ENCODE data around the gene ZNF839. TPM values are rescaled to one million over a fixed set of nuclear protein-coding genes. Genes with fewer than 3 reads are reported as not detected.

The ZNF839 gene
- total and polyA plus RNA-seq, 12 donors, result 3.8 to 13.4 (median 8.4) TPM

DNA sequence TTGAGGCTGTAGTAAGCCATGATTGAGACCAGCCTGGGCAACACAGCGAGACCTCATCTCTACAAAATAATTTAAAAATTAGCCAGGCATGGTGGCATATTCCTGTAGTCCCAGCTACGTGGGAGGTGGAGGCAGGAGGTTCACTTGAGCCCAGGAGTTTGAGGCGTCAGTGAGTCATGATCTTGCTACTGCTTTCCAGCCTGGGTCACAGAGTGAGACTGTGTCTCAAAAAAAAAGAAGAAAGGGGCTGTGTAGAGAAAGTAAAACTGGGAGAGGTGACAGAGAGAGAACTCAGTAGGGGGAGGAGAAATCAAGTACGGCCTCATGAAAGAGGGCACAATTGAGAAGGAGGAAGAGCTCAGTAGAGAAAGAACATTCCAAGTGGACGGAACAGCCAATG, 55.6 kb downstream of the ZNF839 start:
- no peak overlapping the region for H3K27ac ChIP-seq
- TF ChIP-seq, protein P1, sequence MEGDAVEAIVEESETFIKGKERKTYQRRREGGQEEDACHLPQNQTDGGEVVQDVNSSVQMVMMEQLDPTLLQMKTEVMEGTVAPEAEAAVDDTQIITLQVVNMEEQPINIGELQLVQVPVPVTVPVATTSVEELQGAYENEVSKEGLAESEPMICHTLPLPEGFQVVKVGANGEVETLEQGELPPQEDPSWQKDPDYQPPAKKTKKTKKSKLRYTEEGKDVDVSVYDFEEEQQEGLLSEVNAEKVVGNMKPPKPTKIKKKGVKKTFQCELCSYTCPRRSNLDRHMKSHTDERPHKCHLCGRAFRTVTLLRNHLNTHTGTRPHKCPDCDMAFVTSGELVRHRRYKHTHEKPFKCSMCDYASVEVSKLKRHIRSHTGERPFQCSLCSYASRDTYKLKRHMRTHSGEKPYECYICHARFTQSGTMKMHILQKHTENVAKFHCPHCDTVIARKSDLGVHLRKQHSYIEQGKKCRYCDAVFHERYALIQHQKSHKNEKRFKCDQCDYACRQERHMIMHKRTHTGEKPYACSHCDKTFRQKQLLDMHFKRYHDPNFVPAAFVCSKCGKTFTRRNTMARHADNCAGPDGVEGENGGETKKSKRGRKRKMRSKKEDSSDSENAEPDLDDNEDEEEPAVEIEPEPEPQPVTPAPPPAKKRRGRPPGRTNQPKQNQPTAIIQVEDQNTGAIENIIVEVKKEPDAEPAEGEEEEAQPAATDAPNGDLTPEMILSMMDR (IDR thresholded peaks at IDR 0.05), result no peak
- no peak for ATAC-seq
- no peaks in the 10 kb centered on the region for H3K27me3 ChIP-seq
- DNase-seq, result no peak
- WGBS, 2 donors, result 96% methylated on average over 5 of the region's 5 CpGs
- no peaks in the 10 kb centered on the region for H3K9me3 ChIP-seq
- H3K36me3 ChIP-seq, result peaks cover 0 to 51% (median 18%) of the 10 kb centered on the region in 9 donors
- intact Hi-C loops (cut with DNase I), result no loop called here
- H3K4me1 ChIP-seq, result peaks cover 0 to 14% (median 6%) of the 10 kb centered on the region in 9 donors
- no peak overlapping the region for H3K4me3 ChIP-seq

DNA sequence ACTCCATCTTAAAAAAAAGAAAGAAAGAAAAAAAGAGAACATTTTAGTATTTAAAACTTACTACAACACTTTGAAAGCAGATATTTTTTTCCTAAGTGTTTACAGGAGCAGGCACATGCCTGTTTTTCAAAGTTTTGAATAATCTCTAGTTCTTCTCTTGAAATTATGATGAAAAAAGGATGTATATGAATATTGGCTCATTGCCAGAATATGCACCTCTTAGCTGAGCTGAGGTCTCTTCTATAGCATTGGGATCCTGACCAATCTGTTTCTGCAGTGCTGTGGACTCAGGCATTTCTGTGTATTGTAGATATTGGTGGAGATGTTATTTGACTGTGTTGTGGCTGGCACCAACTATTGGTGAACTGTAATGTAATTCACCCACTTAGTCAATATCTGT, 58.1 kb downstream of the ZNF839 start:
- Histone ChIP-seq H3K36me3 (peaks cover 0 to 65% (median 18%) of the 10 kb centered on the region in 9 donors), H3K27ac (no peak overlapping the region), H3K9me3 (no peaks in the 10 kb centered on the region), H3K4me1 (no peaks in the 10 kb centered on the region), H3K27me3 (no peaks in the 10 kb centered on the region), H3K4me3 (no peak overlapping the region)
- DNase-seq (no peak), ATAC-seq (no peak)
- intact Hi-C loops (cut with DNase I), result no loop called here
- TF ChIP-seq, protein P1 (IDR thresholded peaks at IDR 0.05), result no peak

DNA sequence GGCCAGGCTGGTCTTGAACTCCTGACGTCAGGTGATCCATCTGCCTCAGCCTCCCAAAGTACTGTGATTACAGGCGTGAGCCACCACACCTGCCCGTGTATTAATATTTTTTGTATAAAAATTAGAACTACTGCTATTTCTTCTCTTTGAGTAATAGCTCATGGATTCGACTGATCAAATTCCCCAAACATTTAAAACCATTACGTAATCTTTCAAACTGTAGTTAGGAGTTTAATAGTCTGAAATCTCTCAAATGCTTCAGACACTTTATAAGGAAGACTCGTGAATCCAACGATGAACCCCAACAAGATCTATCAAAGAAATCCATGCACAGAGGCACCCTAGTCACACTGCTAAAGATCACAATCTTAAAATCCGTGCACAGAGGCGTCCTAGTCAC, 59.3 kb downstream of the ZNF839 start:
- ATAC-seq, result no peak
- H3K36me3 ChIP-seq, result peaks cover 0 to 72% (median 18%) of the 10 kb centered on the region in 9 donors
- TF ChIP-seq, protein P1 (IDR thresholded peaks at IDR 0.05), result no peak
- no peak overlapping the region for H3K4me3 ChIP-seq
- 95 to 98% methylated on average over 9 of the region's 9 CpGs for WGBS, 2 donors
- no peaks in the 10 kb centered on the region for H3K27me3 ChIP-seq
- no peak overlapping the region for H3K27ac ChIP-seq
- no peaks in the 10 kb centered on the region for H3K4me1 ChIP-seq
- H3K9me3 ChIP-seq, result no peaks in the 10 kb centered on the region
- DNase-seq, result no peak
- intact Hi-C loops (cut with DNase I), result no loop called here

DNA sequence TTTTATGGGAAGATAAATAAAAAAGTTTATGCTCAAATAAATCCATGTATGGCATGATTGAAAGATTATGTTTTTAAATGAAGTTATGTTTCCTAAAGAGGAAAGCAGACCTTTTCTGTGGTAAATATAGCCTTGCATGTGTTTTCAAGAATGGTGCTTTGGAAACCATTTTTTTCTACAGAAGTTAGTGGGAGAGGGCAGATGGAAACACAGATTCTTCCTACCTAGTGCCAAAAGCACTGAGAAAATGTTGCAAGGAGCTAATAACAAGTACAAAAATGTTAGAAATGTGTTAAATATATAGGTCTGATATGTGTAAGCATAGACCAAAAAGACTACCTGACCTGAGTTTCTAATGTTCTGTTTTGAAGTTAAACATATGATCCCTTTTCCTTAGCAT, 67.5 kb downstream of the ZNF839 start:
- peaks cover 0 to 50% (median 3%) of the 10 kb centered on the region in 9 donors for H3K36me3 ChIP-seq
- H3K9me3 ChIP-seq, result no peaks in the 10 kb centered on the region
- no peaks in the 10 kb centered on the region for H3K27me3 ChIP-seq
- peaks cover 0 to 20% (median 14%) of the 10 kb centered on the region in 9 donors for H3K4me1 ChIP-seq
- no peak for ATAC-seq
- H3K4me3 ChIP-seq, result no peak overlapping the region
- TF ChIP-seq, protein P1 (IDR thresholded peaks at IDR 0.05), result no peak
- no peak overlapping the region for H3K27ac ChIP-seq
- intact Hi-C loops (cut with DNase I), result no loop called here
- no peak for DNase-seq

All from heart right ventricle (tissue), 16 donors.